ENCODE results near the gene KAZN.

GRCh38 chr1:14596591-14596990 is 1.9 kb upstream of the KAZN start:
- TF ChIP-seq CTCF (IDR thresholded peaks at IDR 0.05; ENCODE audit: low read length) (no peak), EZH2 (IDR thresholded peaks at IDR 0.05; ENCODE audit: borderline replicate concordance, low read length) (no peak)
